ENCODE measurements around the gene MXD3. TPM values are rescaled to one million over a fixed set of nuclear protein-coding genes. Genes with fewer than 3 reads are reported as not detected.
A peak's percentile ranks its signal among the peaks of the same experiment; 100 is the strongest.
"Not testable (repeated sequence)": the region's sequence is repeated elsewhere in the genome, so short reads cannot be mapped to it uniquely, and the experiment has no call there.

The MXD3 gene
- total RNA-seq, 8 experiments from 2014 or later, result 2.4 to 34.1 (median 6.3) TPM

DNA sequence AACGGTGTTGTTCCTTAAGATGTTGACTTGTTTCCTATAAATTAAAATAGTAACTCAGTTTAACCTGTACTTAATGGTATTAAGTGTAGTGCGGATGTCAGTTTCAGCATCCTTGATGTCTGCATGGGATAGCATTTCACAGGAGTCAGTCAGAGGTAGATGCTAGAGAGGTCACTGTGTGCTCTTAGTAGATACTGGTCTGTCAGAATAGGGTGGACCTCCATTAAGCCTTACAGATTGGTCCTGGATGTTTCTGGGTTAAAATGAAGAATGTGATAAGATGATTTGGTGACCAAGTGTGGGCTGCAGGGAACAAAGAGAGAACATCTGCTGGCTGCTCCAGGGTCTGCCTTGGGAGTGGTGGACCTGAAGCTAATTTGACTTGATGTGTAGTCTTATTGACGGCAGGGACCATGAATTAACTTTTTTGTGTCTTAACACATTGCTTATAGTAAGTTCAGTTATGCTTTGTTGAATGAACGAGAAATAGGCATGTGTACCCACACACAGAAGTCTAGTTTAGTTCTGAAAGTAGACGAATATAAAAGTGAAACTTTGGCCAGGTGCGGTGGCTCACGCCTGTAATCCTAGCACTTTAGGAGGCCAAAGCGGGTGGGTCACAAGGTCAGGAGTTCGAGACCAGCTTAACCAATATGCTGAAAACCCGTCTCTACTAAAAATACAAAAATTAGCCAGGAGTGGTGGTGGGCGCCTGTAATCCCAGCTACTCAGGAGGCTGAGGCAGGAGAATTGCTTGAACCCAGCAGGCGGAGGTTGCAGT, 20.7 kb downstream of the MXD3 start:
- Histone ChIP-seq H3K4me3 (no peak overlapping the region), H3K4me1 (replicated peaks in 1 of 2) (no peaks in the 10 kb centered on the region), H3K27ac (no peak overlapping the region)
- in situ Hi-C loops (cut with MboI; ENCODE audit: low pct_unique_long_range_greater_than_20kb in 2 of 9, low sequenced_read_pairs in 9 of 9, unreplicated experiment in 9 of 9), result loop anchor here in 1 of 9 experiments (25.0 kb wide), 1 partner anchor 179 kb away; no protein-coding TSS in a partner anchor
- WGBS, 10 experiments, result 91 to 100% (median 97%) methylated on average over 2 to 12 of the region's 12 CpGs
- ATAC-seq (replicated peaks in 6 of 8), result no peak

DNA sequence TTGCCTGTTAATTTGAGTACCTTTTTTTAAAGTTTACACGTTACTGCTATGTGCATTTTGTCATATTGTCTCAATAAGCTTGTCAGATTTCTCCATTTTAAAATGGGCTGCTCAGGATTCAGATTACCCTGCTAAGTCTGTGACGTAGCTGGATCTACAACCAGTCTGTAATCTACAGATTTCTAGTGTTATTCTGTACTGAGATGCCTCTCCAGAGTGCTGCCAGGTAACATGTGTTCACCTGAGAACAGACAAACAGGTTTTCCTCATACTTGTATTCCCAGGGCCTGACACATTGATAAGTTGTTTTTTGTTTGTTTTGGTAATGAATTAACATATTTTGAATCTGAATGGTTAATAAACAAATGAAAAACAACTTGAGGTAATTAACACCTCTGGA, 23.5 kb downstream of the MXD3 start:
- Histone ChIP-seq H3K27ac (no peak overlapping the region), H3K4me3 (no peak overlapping the region), H3K4me1 (replicated peaks in 1 of 2) (no peaks in the 10 kb centered on the region)
- no peak for ATAC-seq (replicated peaks in 6 of 8)
- WGBS, 10 experiments, result 80 to 100% (median 100%) methylated on average over 1 to 2 of the region's 2 CpGs; no CpG with 5 or more reads in 3 of the 10 experiments
- in situ Hi-C loops (cut with MboI; ENCODE audit: low pct_unique_long_range_greater_than_20kb in 2 of 9, low sequenced_read_pairs in 9 of 9, unreplicated experiment in 9 of 9), result loop anchor here in 1 of 9 experiments (25.0 kb wide), 1 partner anchor 176 kb away; no protein-coding TSS in a partner anchor

DNA sequence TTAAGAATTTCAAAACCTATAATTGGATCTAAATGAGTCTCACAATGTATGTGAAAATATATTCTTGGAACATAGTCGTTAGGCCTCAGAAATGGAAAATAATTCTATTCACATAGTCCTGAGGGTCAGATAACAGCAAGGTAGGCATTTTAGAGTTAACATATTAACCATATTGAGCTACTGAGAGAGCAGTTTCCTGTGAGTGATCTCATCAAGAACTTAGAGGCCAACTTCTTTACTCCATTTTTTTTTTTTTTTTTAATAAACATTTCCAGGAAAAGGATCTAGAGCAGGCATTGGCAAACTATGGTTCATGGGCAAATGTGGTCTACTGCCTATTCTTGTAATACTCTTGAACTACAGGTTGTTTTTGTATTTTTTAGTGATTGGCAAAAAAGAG, 34.8 kb downstream of the MXD3 start:
- Histone ChIP-seq H3K4me3 (no peak overlapping the region), H3K27ac (no peak overlapping the region), H3K4me1 (replicated peaks in 1 of 2) (no peaks in the 10 kb centered on the region)
- in situ Hi-C loops (cut with MboI; ENCODE audit: low pct_unique_long_range_greater_than_20kb in 2 of 9, low sequenced_read_pairs in 9 of 9, unreplicated experiment in 9 of 9), result loop anchor here in 1 of 9 experiments (25.0 kb wide), 1 partner anchor 165 kb away; no protein-coding TSS in a partner anchor
- no peak for ATAC-seq (replicated peaks in 6 of 8)
- 0 to 100% (median 83%) methylated on average over 1 of the region's 1 CpG; no CpG with 5 or more reads in 1 of the 10 experiments for WGBS, 10 experiments

DNA sequence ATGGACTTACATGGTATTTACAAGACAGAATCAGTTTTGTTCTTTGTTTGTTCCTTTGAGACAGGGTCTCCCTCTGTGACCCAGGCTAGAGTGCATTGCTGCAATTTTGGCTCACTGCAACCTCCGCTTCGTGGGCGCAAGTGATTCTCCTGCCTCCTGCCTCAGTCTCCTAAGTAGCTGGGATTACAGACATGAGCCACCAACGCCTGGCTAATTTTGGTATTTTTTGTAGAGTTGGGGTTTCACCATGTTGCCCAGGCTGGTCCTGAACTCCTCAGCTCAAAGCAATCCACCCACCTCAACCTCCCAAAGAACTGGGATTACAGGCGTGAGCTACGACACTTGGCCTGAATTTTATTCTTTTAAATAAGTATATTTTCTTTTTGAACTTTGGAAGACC, 35.8 kb downstream of the MXD3 start:
- H3K4me3 ChIP-seq, result no peak overlapping the region
- in situ Hi-C loops (cut with MboI; ENCODE audit: low pct_unique_long_range_greater_than_20kb in 2 of 9, low sequenced_read_pairs in 9 of 9, unreplicated experiment in 9 of 9), result loop anchor here in 1 of 9 experiments (25.0 kb wide), 1 partner anchor 164 kb away; no protein-coding TSS in a partner anchor
- no peak overlapping the region for H3K27ac ChIP-seq
- 67 to 100% (median 90%) methylated on average over 1 to 6 of the region's 6 CpGs; no CpG with 5 or more reads in 2 of the 10 experiments for WGBS, 10 experiments
- no peaks in the 10 kb centered on the region for H3K4me1 ChIP-seq (replicated peaks in 1 of 2)
- ATAC-seq (replicated peaks in 6 of 8), result no peak

DNA sequence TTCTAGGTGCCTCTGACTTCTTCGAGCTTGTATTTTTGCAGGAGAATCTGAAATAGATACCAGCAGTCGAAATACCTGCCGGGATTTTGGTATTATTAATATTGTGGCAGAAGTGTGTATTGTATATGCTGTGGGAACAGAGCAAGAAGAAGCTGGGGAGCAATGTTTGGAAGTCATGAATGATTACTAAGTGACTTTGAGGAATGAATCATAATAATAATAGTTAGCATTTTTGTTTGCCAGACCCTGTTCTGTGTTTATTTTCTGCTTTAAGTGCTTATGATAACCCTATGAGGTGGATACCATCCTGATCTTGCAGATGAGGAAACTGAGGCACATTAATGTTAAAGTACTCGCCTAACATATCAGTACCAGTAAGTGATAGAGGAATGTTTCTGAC, 40.6 kb downstream of the MXD3 start:
- H3K4me3 ChIP-seq, result no peak overlapping the region
- no peak for ATAC-seq (replicated peaks in 6 of 8)
- no peaks in the 10 kb centered on the region for H3K4me1 ChIP-seq (replicated peaks in 1 of 2)
- in situ Hi-C loops (cut with MboI; ENCODE audit: low pct_unique_long_range_greater_than_20kb in 2 of 9, low sequenced_read_pairs in 9 of 9, unreplicated experiment in 9 of 9), result no loop called here
- H3K27ac ChIP-seq, result no peak overlapping the region
- 80 to 100% (median 94%) methylated on average over 1 to 3 of the region's 4 CpGs; no CpG with 5 or more reads in 3 of the 10 experiments for WGBS, 10 experiments

- ATAC-seq (replicated peaks in 6 of 8), result no peak
Measured at GRCh38 chr5:177270653-177271052, 41.0 kb downstream of the MXD3 start.

DNA sequence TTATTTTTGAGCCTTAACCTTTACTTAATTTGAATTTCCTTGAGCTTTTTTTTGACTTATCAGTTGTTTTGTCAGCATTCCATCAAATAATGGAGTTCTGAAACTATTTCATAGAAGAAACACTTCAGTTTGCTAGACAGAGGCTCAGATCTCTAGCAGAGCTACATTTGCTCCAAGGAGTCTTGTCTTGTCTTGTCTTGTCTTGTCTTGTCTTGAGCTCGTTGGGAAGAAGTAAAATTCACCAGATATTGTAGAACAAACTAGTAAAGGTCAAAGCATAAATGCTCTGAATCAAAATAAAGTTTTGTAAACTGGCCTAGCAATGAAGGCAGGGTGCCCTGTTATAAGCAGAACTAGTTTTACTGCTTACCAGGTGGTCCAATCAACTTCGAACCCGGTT, 41.7 kb downstream of the MXD3 start:
- no peak overlapping the region for H3K4me3 ChIP-seq
- WGBS, 10 experiments, result 80 to 100% (median 91%) methylated on average over 1 to 3 of the region's 3 CpGs
- no peaks in the 10 kb centered on the region for H3K4me1 ChIP-seq (replicated peaks in 1 of 2)
- no peak overlapping the region for H3K27ac ChIP-seq
- ATAC-seq (replicated peaks in 6 of 8), result no peak
- in situ Hi-C loops (cut with MboI; ENCODE audit: low pct_unique_long_range_greater_than_20kb in 2 of 9, low sequenced_read_pairs in 9 of 9, unreplicated experiment in 9 of 9), result no loop called here

More at GRCh38 chr5:177270653-177271052, 41.0 kb downstream of the MXD3 start:
- 33 to 100% (median 83%) methylated on average over 1 to 3 of the region's 3 CpGs; no CpG with 5 or more reads in 4 of the 10 experiments for WGBS, 10 experiments
- in situ Hi-C loops (cut with MboI; ENCODE audit: low pct_unique_long_range_greater_than_20kb in 2 of 9, low sequenced_read_pairs in 9 of 9, unreplicated experiment in 9 of 9), result no loop called here
- Histone ChIP-seq H3K27ac (no peak overlapping the region), H3K4me3 (no peak overlapping the region), H3K4me1 (replicated peaks in 1 of 2) (no peaks in the 10 kb centered on the region)

DNA sequence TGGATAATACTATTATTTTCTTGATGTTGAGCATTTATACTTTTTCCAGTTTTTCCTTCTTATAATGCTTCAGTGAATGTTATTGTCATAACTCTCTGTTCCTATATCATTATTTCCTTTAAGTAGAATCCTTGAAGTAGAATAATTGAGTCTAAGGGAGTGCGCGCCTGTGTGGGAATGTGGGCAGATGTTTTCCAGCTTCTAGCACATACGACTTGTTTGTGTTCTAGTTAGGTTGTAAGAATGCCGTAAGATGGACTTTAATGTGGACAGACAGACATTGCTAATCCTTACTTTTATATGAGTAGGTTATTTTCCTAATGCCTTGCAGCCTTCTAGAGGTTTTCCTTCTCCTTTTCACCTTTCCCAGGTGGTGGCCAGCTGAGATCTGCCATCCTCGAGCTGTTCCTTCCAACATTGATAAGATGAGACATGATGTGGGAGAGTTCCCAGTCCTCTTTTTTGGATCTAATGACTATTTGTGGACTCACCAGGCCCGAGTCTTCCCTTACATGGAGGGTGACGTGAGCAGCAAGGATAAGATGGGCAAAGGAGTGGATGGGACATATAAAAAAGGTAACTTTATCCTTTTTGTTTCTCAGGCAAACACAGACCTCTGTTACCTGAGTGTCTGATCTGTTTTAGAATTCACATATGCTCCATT, 42.3 kb downstream of the MXD3 start:
- H3K27ac ChIP-seq, result no peak overlapping the region
- in situ Hi-C loops (cut with MboI; ENCODE audit: low pct_unique_long_range_greater_than_20kb in 2 of 9, low sequenced_read_pairs in 9 of 9, unreplicated experiment in 9 of 9), result no loop called here
- ATAC-seq (replicated peaks in 6 of 8), result no peak
- H3K4me3 ChIP-seq, result no peak overlapping the region
- 93 to 100% (median 100%) methylated on average over 1 to 7 of the region's 7 CpGs for WGBS, 10 experiments
- no peaks in the 10 kb centered on the region for H3K4me1 ChIP-seq (replicated peaks in 1 of 2)

DNA sequence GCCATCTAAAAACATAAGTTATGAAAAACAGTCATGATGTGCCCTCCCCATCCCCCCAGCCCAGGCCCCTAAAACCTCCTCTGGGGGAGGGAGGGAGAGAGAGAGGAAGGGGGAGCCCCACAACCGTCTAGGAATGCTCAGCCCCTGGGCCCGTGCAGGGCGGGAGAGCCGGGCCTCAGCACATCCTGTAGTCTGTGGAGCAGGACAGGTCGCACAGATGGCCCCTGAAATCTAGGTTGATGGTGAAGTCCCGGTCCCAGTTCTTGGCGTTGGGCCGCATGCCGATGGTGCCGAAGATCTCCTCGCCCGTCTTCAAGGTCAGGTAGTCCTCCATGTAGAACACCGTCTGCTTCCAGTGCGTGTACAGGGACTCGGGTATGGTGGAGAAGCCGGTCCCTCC, 46.3 kb downstream of the MXD3 start:
- ATAC-seq (replicated peaks in 6 of 8), result no peak
- Histone ChIP-seq H3K4me3 (no peak overlapping the region), H3K4me1 (replicated peaks in 1 of 2) (no peaks in the 10 kb centered on the region), H3K27ac (no peak overlapping the region)
- 94 to 100% methylated on average over 2 to 11 of the region's 16 CpGs; no CpG with 5 or more reads in 8 of the 10 experiments for WGBS, 10 experiments
- in situ Hi-C loops (cut with MboI; ENCODE audit: low pct_unique_long_range_greater_than_20kb in 2 of 9, low sequenced_read_pairs in 9 of 9, unreplicated experiment in 9 of 9), result no loop called here

- H3K27ac ChIP-seq, result no peak overlapping the region
- in situ Hi-C loops (cut with MboI; ENCODE audit: low pct_unique_long_range_greater_than_20kb in 2 of 9, low sequenced_read_pairs in 9 of 9, unreplicated experiment in 9 of 9), result no loop called here
- peak in 1 of 8 experiments; percentile 22 for ATAC-seq (replicated peaks in 6 of 8)
- 60 to 100% (median 95%) methylated on average over 1 of the region's 1 CpG; no CpG with 5 or more reads in 2 of the 10 experiments for WGBS, 10 experiments
- H3K4me1 ChIP-seq (replicated peaks in 1 of 2), result no peaks in the 10 kb centered on the region
- H3K4me3 ChIP-seq, result no peak overlapping the region
Measured at GRCh38 chr5:177264178-177264577, 47.5 kb downstream of the MXD3 start.

DNA sequence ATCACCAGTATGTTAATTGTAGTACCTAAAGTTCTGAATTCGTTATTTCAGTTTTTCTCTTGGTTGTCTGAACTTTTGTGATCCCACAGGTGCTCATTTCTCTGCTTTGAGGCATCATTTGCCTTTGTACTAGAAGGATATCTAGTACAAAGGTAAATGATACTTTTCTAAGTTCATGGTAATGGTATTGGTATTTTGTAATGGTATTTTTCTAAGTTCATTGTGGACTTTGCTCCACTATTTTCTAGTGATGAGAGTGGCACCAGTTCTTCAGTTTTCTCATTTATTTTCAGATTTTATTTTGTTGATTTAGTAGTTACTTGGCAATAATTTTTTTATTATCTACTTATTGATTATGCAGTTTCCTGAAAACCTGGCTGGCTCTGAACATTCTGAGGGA, 50.2 kb downstream of the MXD3 start:
- no peak overlapping the region for H3K27ac ChIP-seq
- WGBS, 10 experiments, result 73 to 100% (median 100%) methylated on average over 1 of the region's 1 CpG; no CpG with 5 or more reads in 2 of the 10 experiments
- no peak for ATAC-seq (replicated peaks in 6 of 8)
- no peaks in the 10 kb centered on the region for H3K4me1 ChIP-seq (replicated peaks in 1 of 2)
- no peak overlapping the region for H3K4me3 ChIP-seq
- in situ Hi-C loops (cut with MboI; ENCODE audit: low pct_unique_long_range_greater_than_20kb in 2 of 9, low sequenced_read_pairs in 9 of 9, unreplicated experiment in 9 of 9), result no loop called here

GRCh38 chr5:177260961-177261360, 50.7 kb downstream of the MXD3 start:
- WGBS, 10 experiments, result 91 to 100% (median 96%) methylated on average over 1 to 7 of the region's 7 CpGs
- ATAC-seq (replicated peaks in 6 of 8), result no peak
- Histone ChIP-seq H3K4me3 (no peak overlapping the region), H3K4me1 (replicated peaks in 1 of 2) (no peaks in the 10 kb centered on the region), H3K27ac (no peak overlapping the region)
- in situ Hi-C loops (cut with MboI; ENCODE audit: low pct_unique_long_range_greater_than_20kb in 2 of 9, low sequenced_read_pairs in 9 of 9, unreplicated experiment in 9 of 9), result no loop called here

- in situ Hi-C loops (cut with MboI; ENCODE audit: low pct_unique_long_range_greater_than_20kb in 2 of 9, low sequenced_read_pairs in 9 of 9, unreplicated experiment in 9 of 9); H3K4me1 ChIP-seq (replicated peaks in 1 of 2); H3K27ac ChIP-seq: not testable (repeated sequence)
Measured at GRCh38 chr5:177258711-177259110, 53.0 kb downstream of the MXD3 start.

More at GRCh38 chr5:177258711-177259110, 53.0 kb downstream of the MXD3 start:
- not testable (repeated sequence) for ATAC-seq (replicated peaks in 6 of 8); H3K4me3 ChIP-seq
- WGBS, 10 experiments, result 83 to 100% (median 96%) methylated on average over 3 to 7 of the region's 7 CpGs; no CpG with 5 or more reads in 4 of the 10 experiments

Measured in motor neuron (in vitro differentiated cells).